Transverse colon (tissue), 4 donors: ENCODE data around the gene PARS2.

Experiments
- CTCF ChIP-seq, 5 experiments: fragments of 200-600 bp in 3 of 5; fragments of 450-650 bp in 2 of 5; sonication (generic) in 3 of 5; IDR thresholded peaks; 1 replicate in 2 of 5; 2 replicates in 3 of 5; pipeline ENCODE4 v1.5.1; 2016 to 2017; ENCODE audit warnings: antibody characterized with exemption in 5 of 5, inconsistent platforms in 3 of 5, mild to moderate bottlenecking in 2 of 5, moderate library complexity in 1 of 5
- POLR2A ChIP-seq: fragments of 450-650 bp; IDR thresholded peaks from one replicate; pipeline ENCODE4 v1.6.1; 2016; ENCODE audit warnings: antibody characterized with exemption, mild to moderate bottlenecking, moderate library complexity
- POLR2AphosphoS5 ChIP-seq, 3 donors: sonication (generic); formaldehyde crosslinking; IDR thresholded peaks; one replicate each; pipeline ENCODE4 v1.6.1; 2016; ENCODE audit warnings: antibody characterized with exemption in 3 of 3

- TF ChIP-seq POLR2A (no peak), CTCF (IDR thresholded peaks at IDR 0.05) (no peak), POLR2AphosphoS5 (IDR thresholded peaks at IDR 0.05) (no peak)
Observed at GRCh38 chr1:54786778-54787177, 22.5 kb upstream of the PARS2 start.
